IPS DF 6.9 (cell line): ENCODE results near the gene PIP5K1C.

Source experiments
- DNase-seq: peaks from one replicate; pipeline ENCODE4 v3.0.0-alpha.2; 2013; ENCODE audit warnings: low read depth, low spot score
- H3K27ac ChIP-seq: one replicate; pipeline ENCODE4 v1.5.1; 2013; ENCODE audit warnings: low read length, control low read depth
- H3K27me3 ChIP-seq: 2 replicates; pipeline ENCODE4 v1.6.1; 2013; ENCODE audit warnings: mild to moderate bottlenecking, low read length; ENCODE audit not compliant: control insufficient read depth, insufficient read depth
- H3K36me3 ChIP-seq: 2 replicates; pipeline ENCODE4 v1.6.1; 2013; ENCODE audit warnings: low read length; ENCODE audit not compliant: control insufficient read depth, insufficient read depth
- H3K4me1 ChIP-seq: 2 replicates; pipeline ENCODE4 v1.6.1; 2013; ENCODE audit warnings: low read length; ENCODE audit not compliant: control insufficient read depth, insufficient read depth
- H3K4me3 ChIP-seq: 2 replicates; pipeline ENCODE4 v1.5.1; 2013; ENCODE audit warnings: mild to moderate bottlenecking, low read length
- H3K9me3 ChIP-seq: 2 replicates; pipeline ENCODE4 v1.6.1; 2013; ENCODE audit warnings: low read length, inconsistent platforms; ENCODE audit not compliant: control insufficient read depth, insufficient read depth
- WGBS: extraction: QIAGEN DNeasy Blood & Tissue Kit; methylation state at CpG from one replicate; pipeline ENCODE4 v1.1.7; 2013; ENCODE audit warnings: mixed read lengths, missing lambda C conversion rate; ENCODE audit not compliant: insufficient read length, insufficient coverage; 5-methylcytosine and 5-hydroxymethylcytosine counted together

Gene PIP5K1C

GRCh38 chr19:3699741-3700241 is 477 bp downstream of the PIP5K1C start:
- Histone ChIP-seq H3K27ac (no peak overlapping the region), H3K4me3 (peak overlapping the region; percentile 86), H3K36me3 (peaks cover 2% of the 10 kb centered on the region; the same call in 1 of the 2 replicates), H3K4me1 (0 out of 2 replicates have a peak, but pooled peaks cover 1% of the 10 kb centered on the region), H3K9me3 (no peaks in the 10 kb centered on the region), H3K27me3 (no peaks in the 10 kb centered on the region)
- DNase-seq: no peak
- WGBS: no CpG with 5 or more reads among the region's 43 CpGs

GRCh38 chr19:3698974-3699740 is 1.1 kb downstream of the PIP5K1C start:
- H3K27me3 ChIP-seq: no peaks in the 10 kb centered on the region
- H3K9me3 ChIP-seq: no peaks in the 10 kb centered on the region
- no peak overlapping the region for H3K27ac ChIP-seq
- peaks cover 2% of the 10 kb centered on the region; the same call in 1 of the 2 replicates for H3K36me3 ChIP-seq
- H3K4me3 ChIP-seq: peak overlapping the region; percentile 86; the same call in 1 of the 2 replicates
- no CpG with 5 or more reads among the region's 34 CpGs for WGBS
- 0 out of 2 replicates have a peak, but pooled peaks cover 1% of the 10 kb centered on the region for H3K4me1 ChIP-seq
- DNase-seq: no peak

DNA sequence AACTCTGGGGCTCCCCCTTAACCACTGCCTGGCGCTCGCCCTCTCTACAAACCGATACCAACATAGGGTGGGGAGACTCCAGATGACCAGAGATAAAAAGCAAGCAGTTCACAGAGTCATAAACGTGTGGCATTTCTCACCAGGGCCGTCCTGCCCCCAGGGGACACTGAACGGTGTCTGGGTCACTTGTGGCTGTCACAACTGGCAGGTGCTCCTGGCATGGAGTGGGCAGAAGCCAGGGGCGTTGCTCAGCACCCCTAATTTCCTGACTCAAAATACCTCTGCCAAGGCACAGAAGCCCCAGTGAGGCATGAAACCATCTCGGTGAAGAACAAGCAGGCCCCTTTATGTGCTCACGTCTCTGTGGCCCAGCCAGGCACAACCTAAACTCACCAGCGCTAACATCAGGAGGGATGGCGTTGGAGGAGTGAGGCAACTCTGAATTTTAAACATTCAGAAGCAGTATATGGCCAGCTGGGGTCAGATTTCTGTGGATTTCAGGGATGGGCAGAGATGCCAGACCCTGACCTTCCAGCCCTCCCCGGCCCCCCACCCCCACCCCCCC is 1.8 kb downstream of the PIP5K1C start:
- Histone ChIP-seq H3K4me3 (no peak overlapping the region), H3K36me3 (peaks cover 2% of the 10 kb centered on the region; the same call in 1 of the 2 replicates), H3K4me1 (0 out of 2 replicates have a peak, but pooled peaks cover 1% of the 10 kb centered on the region), H3K9me3 (no peaks in the 10 kb centered on the region), H3K27ac (no peak overlapping the region), H3K27me3 (no peaks in the 10 kb centered on the region)
- DNase-seq: no peak
- no CpG with 5 or more reads among the region's 12 CpGs for WGBS

DNA sequence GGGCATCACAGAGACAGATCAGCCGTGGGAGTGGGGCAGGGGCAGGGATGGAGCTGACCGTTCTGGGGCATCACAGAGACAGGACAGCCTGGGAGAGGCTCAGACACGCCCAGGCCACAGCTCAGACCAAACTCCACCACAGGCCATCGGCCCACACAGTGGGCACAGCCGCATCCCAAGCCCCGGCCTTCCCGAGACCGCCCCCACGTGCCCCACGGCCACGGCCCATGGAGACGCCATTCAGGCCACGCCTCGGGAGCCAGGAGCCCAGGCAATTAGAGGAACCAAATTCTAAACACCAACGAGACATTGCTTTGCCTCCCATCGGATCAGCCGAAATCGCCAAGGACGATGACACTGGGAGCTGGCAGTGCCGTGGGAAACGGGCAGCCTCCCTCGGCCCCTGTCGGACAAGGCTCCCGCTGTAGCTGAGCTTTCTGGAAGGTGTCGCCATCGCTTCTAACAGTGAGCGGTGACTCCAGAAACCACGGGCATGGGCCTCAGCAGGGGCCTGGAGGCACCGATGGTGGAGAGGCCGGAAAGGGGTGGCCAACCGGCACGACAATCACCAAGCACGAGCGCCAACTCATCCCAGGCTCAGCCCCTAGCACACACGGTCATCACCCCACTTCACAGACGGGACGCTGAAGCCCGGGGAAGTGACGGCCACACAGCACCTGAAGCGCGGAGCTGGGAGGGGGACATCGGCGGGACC is 2.4 kb downstream of the PIP5K1C start:
- H3K27ac ChIP-seq: no peak overlapping the region
- H3K9me3 ChIP-seq: no peaks in the 10 kb centered on the region
- H3K4me1 ChIP-seq: 0 out of 2 replicates have a peak, but pooled peaks cover 1% of the 10 kb centered on the region
- H3K4me3 ChIP-seq: no peak overlapping the region
- no CpG with 5 or more reads among the region's 43 CpGs for WGBS
- DNase-seq: no peak
- H3K27me3 ChIP-seq: no peaks in the 10 kb centered on the region
- peaks cover 2% of the 10 kb centered on the region; the same call in 1 of the 2 replicates for H3K36me3 ChIP-seq

DNA sequence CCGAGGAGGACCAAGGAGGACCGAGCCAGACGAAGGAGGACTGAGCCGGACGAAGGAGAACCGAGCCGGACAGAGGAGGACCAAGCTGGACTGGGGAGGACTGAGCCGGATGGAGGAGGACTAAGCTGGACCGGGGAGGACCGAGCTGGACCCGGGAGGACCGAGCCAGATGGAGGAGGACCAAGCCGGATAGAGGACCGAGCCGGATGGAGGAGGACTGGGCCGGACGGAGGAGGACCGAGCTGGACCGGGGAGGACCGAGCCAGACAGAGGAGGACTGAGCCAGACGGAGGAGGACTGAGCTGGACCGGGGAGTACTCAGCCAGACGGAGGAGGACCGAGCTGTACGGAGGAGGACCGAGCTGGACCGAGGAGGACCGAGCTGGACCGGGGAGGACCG is 3.2 kb downstream of the PIP5K1C start:
- Histone ChIP-seq H3K27me3 (no peaks in the 10 kb centered on the region), H3K9me3 (no peaks in the 10 kb centered on the region), H3K4me1 (0 out of 2 replicates have a peak, but pooled peaks cover 1% of the 10 kb centered on the region), H3K36me3 (peaks cover 2% of the 10 kb centered on the region; the same call in 1 of the 2 replicates), H3K4me3 (no peak overlapping the region), H3K27ac (no peak overlapping the region)
- no peak for DNase-seq
- no CpG with 5 or more reads among the region's 30 CpGs for WGBS

GRCh38 chr19:3696660-3696995 is 3.6 kb downstream of the PIP5K1C start:
- Histone ChIP-seq H3K27me3 (no peaks in the 10 kb centered on the region), H3K9me3 (no peaks in the 10 kb centered on the region), H3K36me3 (peaks cover 2% of the 10 kb centered on the region; the same call in 1 of the 2 replicates), H3K4me3 (no peak overlapping the region), H3K4me1 (peaks cover 1% of the 10 kb centered on the region; the same call in 1 of the 2 replicates), H3K27ac (no peak overlapping the region)
- no peak for DNase-seq
- WGBS: no CpG with 5 or more reads among the region's 10 CpGs

DNA sequence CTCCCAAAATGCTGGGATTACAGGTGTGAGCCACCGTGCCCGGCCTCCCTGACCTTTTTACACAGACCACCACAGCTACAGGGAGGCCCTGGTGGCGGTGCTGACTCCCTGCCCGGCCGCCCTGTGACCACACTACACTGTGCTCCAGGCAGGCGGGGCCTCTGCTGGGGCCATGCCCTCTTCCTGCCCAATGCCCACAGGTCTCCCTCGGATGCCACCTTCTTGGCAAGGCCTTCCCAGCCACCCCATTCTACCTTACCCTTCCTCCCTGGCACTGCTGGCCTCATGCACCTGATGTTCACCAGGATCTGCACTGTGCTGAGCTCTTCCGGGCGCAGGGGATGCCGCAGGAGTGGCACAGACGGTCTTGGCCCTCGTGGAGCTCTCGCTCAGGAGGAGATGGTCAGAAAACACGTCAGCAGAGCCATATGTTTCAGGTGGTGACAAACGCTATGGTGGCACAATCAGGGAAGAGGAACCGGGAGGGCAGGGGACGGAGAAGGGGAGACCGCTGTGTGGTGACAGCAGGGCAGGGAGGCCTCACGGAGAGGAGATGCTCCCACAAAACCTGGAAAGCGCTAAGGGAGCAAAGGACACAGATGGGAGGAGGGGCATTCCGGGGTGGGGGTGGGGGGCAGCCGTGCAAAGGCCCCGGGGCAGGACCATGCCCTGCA is 4.1 kb downstream of the PIP5K1C start:
- Histone ChIP-seq H3K9me3 (no peaks in the 10 kb centered on the region), H3K27ac (no peak overlapping the region), H3K4me3 (no peak overlapping the region), H3K4me1 (peaks cover 1% of the 10 kb centered on the region; the same call in 1 of the 2 replicates), H3K36me3 (peaks cover 2% of the 10 kb centered on the region; the same call in 1 of the 2 replicates), H3K27me3 (no peaks in the 10 kb centered on the region)
- WGBS: no CpG with 5 or more reads among the region's 23 CpGs
- DNase-seq: no peak

DNA sequence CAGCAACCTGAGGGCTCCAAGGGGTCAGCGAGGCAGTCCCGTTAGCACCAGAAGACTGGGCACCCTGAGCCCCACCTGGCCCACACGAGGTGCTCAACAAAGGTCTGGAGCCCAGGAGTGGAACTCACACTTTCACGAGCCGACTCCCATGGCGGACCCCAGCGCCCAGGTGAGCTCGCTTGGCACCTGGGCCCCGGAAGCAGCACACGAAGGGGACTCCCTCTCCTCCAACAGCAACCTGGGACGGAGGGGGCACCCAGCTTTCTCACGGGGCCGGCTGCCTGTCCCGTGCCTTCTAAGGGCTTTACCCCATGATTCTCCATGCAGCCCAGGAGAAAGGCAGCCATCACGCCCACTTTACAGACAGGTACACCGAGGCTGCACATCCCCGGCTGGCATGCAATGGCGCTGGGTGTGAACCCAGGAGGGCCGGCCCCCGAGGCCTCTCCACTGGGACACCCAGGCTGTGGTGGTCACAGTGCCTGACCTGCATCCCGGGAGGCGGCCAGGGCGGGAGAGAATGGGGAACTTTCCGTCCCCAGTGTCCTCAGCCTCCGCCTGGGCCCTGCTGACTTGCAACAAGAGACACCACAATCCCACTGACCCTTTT is 5.0 kb downstream of the PIP5K1C start:
- WGBS: no CpG with 5 or more reads among the region's 25 CpGs
- Histone ChIP-seq H3K4me1 (peaks cover 1% of the 10 kb centered on the region; the same call in 1 of the 2 replicates), H3K9me3 (no peaks in the 10 kb centered on the region), H3K27ac (no peak overlapping the region), H3K27me3 (no peaks in the 10 kb centered on the region), H3K36me3 (peaks cover 2% of the 10 kb centered on the region; the same call in 1 of the 2 replicates), H3K4me3 (no peak overlapping the region)
- no peak for DNase-seq

DNA sequence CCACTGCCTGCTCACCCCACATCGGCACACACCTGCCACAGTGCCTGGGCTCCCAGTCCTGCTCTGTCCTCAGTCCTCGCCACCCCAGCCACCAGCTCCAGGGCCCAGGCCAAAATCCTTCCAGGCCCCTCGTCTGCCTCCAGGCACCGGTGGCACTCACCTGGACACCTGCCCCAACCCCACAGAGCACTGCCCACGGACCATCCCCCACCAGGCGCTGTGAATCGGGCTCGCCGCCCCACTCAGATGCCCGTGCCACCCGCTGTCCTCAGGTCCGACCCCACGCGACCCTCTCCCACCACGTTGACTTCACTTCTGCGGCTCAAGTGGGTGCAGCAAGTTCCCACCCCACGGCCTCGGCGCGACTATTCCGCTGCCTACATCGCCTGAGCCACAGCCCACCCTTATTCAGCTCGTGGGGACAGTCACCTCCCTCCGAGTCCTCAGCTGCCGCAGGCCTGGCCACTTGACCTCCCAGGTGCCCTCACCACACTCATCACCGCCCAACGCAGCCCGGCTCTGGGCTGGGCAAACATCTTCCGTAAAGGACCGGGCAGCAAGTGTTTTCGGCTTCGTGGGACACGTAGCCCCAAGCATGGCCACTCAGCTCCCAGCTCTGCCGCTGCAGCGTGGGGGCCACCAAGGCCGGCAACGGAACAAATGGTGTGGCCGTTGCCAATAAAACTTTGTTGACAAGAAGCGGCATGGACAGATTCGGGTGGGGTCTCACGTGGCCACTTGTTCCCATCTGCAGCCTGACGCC is 5.7 kb downstream of the PIP5K1C start:
- WGBS: no CpG with 5 or more reads among the region's 42 CpGs
- Histone ChIP-seq H3K4me1 (peaks cover 1% of the 10 kb centered on the region; the same call in 1 of the 2 replicates), H3K36me3 (peaks cover 2% of the 10 kb centered on the region; the same call in 1 of the 2 replicates), H3K9me3 (no peaks in the 10 kb centered on the region), H3K4me3 (no peak overlapping the region), H3K27ac (no peak overlapping the region), H3K27me3 (no peaks in the 10 kb centered on the region)
- DNase-seq: no peak
